NCI-H146 treated with DMSO at 0.1 percent for 48 hours (cell line): ENCODE measurements around the gene PMM1.
"Not testable (repeated sequence)": the region's sequence is repeated elsewhere in the genome, so short reads cannot be mapped to it uniquely, and the experiment has no call there.

Experiments
- DNase-seq: peaks from one replicate; lab custom pipeline; 2025; ENCODE audit not compliant: unreplicated experiment; lab: John Stamatoyannopoulos, UW

The PMM1 gene

GRCh38 chr22:41589391-41590241 is at the start of gene PMM1:
TSS of gene PMM1 (minus strand) at chr22:41589840. CDS start at chr22:41589805, 35 bp downstream.
- DNase-seq = peak; percentile 94

- DNase-seq = no peak
Observed at GRCh38 chr22:41638748-41639147, 49.1 kb upstream of the PMM1 start.

GRCh38 chr22:41638124-41638523 is 48.5 kb upstream of the PMM1 start:
- no peak for DNase-seq

GRCh38 chr22:41637623-41638022 is 48.0 kb upstream of the PMM1 start:
- DNase-seq = not testable (repeated sequence)

- no peak for DNase-seq
Observed at GRCh38 chr22:41636467-41636866, 46.8 kb upstream of the PMM1 start.

GRCh38 chr22:41634610-41635009 is 45.0 kb upstream of the PMM1 start:
- DNase-seq = not testable (repeated sequence)

- not testable (repeated sequence) for DNase-seq
Observed at GRCh38 chr22:41631615-41632014, 42.0 kb upstream of the PMM1 start.

GRCh38 chr22:41631115-41631514 is 41.5 kb upstream of the PMM1 start:
- not testable (repeated sequence) for DNase-seq

GRCh38 chr22:41625577-41625976 is 35.9 kb upstream of the PMM1 start:
- no peak for DNase-seq

- DNase-seq = no peak
Observed at GRCh38 chr22:41621911-41622179, 32.2 kb upstream of the PMM1 start.

- DNase-seq = peak; percentile 94
Observed at GRCh38 chr22:41621099-41621910, 31.7 kb upstream of the PMM1 start, which contains the start of gene XRCC6. TSS of gene XRCC6 (plus strand) at chr22:41621295. CDS start at chr22:41622005, 710 bp downstream.

- peak; percentile 40 for DNase-seq
Observed at GRCh38 chr22:41620589-41621098, 31.0 kb upstream of the PMM1 start, which contains the start of gene DESI1. TSS of gene DESI1 (minus strand) at chr22:41621043. CDS start at chr22:41620839, 204 bp downstream.

- peak; percentile 9 for DNase-seq
Observed at GRCh38 chr22:41619979-41620588, 30.4 kb upstream of the PMM1 start.

GRCh38 chr22:41613456-41613855 is 23.8 kb upstream of the PMM1 start:
- DNase-seq = no peak

- no peak for DNase-seq
Observed at GRCh38 chr22:41612603-41613306, 23.1 kb upstream of the PMM1 start.

- no peak for DNase-seq
Observed at GRCh38 chr22:41608386-41608785, 18.7 kb upstream of the PMM1 start.

- no peak for DNase-seq
Observed at GRCh38 chr22:41603873-41604332, 14.3 kb upstream of the PMM1 start.

- DNase-seq = no peak
Observed at GRCh38 chr22:41600976-41601375, 11.3 kb upstream of the PMM1 start.

GRCh38 chr22:41598891-41599635 is 9.4 kb upstream of the PMM1 start:
- no peak for DNase-seq

- DNase-seq = no peak
Observed at GRCh38 chr22:41598081-41598480, 8.4 kb upstream of the PMM1 start.
